Amygdala (tissue), 56 donors: Measurements from ENCODE around the gene VAMP5.

Experiments used
- DNase-seq, 56 donors: peaks; one replicate each; lab custom pipeline; 2025; lab: John Stamatoyannopoulos, UW

Gene VAMP5

DNA sequence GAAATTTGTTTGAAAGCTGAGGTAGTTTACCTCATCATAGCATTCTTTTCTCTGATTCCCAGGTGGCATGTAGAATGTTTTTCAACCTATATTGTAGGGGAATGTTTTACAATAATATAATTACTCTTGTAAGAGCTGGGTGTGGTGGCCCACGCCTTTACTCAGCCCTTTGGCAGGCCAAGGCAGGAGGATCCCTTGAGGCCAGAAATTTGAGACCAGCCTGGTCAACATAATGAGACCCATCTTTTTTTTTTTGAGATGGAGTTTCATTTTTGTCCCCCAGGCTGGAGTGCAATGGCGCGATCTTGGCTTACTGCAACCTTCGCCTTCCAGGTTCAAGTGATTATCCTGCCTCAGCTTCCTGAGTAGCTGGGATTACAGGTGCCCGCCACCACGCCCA, 35.4 kb downstream of the VAMP5 start:
- no peak for DNase-seq

DNA sequence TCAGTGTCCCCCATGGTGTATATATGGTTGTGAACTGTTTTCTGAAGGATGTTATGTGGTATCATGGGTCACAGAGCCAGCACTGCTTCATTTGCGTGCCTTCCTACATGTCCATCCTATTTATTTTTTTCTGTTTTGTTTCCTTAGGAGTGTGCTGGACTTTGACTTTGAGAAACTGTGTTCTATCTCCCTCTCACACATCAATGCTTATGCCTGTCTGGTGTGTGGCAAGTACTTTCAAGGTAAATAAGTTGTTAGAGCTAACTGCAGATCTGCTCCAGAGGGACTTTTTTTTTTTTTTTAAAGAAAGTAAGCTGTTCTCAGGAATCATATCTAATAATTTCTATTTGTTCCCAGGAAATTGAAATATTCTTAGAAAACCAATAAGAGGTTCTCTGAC, 37.1 kb downstream of the VAMP5 start:
- no peak for DNase-seq

DNA sequence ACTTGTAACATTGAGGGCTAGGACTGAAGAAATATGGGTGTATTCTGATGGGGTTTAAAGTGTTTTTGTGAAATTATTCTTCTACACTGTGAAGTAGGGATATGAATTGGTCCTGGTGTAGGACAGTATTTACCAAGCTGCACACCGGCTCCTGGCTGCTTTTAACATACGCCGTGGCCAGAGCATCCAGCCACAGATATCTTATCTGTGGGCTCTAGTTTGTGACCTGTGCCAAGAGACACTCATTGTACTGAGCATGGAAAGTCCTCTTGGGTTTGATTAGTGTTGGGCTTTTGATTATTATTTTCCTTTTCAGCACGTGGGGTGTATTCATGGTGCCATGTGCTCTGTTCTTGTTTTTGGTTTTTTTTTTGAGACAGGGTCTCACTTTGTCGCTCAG, 39.8 kb downstream of the VAMP5 start:
- DNase-seq = no peak

DNA sequence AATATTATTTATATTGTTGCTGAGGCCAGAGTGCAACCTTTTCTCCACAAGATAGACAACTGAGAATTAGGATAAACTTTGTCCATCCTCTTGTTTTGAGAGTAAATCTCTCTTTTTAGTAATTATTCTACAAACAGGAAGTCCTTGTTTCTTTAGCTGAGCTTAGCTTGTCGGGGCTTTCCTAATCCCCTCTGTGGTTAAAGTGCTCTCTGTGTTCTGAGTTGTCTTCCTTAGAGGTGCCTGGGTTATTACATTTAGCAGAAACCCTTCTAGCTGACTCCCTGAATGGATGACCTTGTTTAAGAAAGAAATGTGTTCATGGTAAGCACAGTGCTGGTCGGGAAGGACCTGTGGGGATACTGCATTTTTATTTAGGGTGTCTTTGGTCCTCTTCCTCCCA, 44.4 kb downstream of the VAMP5 start:
- no peak for DNase-seq

DNA sequence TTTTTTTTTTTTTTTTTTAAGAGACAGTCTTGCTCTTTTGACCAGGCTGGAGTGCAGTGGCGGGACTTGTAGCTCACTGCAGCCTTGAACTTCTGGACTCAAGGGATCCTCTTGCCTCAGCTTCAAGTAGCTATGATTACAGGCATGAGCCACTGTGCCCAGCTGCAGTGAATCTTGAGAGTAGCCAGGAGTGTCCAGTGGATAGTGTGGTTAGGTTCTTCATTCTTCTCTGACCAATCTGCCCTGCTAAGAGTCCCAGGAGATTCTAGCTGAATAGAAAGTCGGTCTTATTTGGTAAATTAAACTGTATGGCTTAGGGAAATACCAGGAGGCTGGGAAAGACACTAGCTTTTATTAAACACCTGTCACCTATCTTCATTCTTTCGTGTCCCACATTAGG, 47.1 kb downstream of the VAMP5 start:
- no peak for DNase-seq

DNA sequence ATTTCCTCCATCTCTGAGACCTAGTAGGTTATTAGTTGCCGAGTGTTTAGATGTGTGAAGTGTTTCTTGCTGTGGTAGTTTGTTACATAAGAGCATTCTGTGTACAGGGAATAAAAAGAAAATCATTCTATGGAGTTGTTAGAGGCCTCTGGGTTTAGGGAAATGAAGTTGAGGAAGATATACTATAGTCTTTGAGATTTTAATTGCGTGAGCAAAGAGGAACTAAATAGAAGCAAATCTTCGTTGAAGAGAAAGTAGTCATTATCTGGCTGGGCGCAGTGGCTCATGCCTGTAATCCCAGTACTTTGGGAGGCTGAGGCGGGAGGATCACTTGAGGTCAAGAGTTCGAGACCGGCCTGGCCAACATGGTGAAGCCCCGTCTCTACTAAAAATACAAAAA, 50.8 kb downstream of the VAMP5 start:
- no peak for DNase-seq

DNA sequence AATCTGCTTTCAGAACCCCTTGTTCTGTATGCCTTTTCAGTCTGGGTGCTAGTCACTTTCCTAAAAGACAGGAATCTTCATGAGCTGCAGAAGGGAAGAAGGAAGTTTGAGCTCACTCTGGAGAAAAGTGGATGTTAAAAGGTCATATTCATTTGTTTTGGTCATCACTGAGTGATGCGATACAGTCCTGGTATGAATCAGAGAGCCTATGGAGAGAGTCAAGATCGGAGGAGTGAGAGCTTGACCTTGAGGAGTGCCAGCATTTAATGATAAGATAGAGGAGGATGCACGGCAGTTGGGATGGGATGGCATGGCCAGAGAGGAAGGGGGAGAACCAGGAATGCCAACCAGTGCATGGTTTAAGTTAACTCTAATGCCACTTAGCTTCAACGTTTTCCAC, 51.4 kb downstream of the VAMP5 start:
- DNase-seq = no peak

DNA sequence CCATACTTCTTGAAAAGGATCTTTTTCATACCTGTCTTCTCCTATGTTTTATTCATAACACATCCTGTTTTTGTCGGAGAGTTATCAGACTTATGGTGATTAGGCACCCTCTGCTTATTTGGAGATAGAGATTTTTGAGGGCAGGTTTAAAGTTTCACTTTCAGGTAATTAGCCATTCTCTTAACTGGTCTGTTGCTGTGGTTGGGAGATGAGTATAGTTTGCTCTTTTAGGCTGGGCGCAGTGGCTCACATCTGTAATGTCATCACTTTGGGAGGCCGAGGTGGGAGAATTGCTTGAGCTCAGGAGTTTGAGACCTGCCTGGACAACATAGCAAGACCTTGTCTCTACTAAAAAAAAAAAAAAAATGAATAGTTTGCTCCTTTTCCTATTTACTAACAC, 58.5 kb downstream of the VAMP5 start:
- DNase-seq = no peak
